HEK293 (cell line): ENCODE measurements around the gene CCT6B.

Experiments
- KLF9 ChIP-seq: fragments of 450-650 bp; formaldehyde crosslinking; IDR thresholded peaks from 2 replicates; pipeline ENCODE4 v1.5.1; 2016; ENCODE audit warnings: missing biosample characterization, missing genetic modification characterization, low read depth
- RBAK ChIP-seq: fragments of 450-650 bp; formaldehyde crosslinking; IDR thresholded peaks from 2 replicates; pipeline ENCODE4 v1.5.1; 2016; ENCODE audit warnings: missing biosample characterization, missing genetic modification characterization
- ZBTB17 ChIP-seq: fragments of 450-650 bp; formaldehyde crosslinking; IDR thresholded peaks from 2 replicates; pipeline ENCODE4 v1.5.1; 2016; ENCODE audit warnings: missing biosample characterization, missing genetic modification characterization
- ZBTB48 ChIP-seq: fragments of 450-650 bp; formaldehyde crosslinking; IDR thresholded peaks from 2 replicates; pipeline ENCODE4 v1.5.1; 2016; ENCODE audit warnings: missing biosample characterization, missing genetic modification characterization
- ZFP37 ChIP-seq: fragments of 450-650 bp; formaldehyde crosslinking; IDR thresholded peaks from 2 replicates; pipeline ENCODE4 v1.5.1; 2016; ENCODE audit warnings: missing biosample characterization, missing genetic modification characterization
- ZNF121 ChIP-seq: fragments of 450-650 bp; formaldehyde crosslinking; IDR thresholded peaks from 2 replicates; pipeline ENCODE4 v1.5.1; 2016; ENCODE audit warnings: missing biosample characterization, missing genetic modification characterization
- ZNF133 ChIP-seq: fragments of 450-650 bp; formaldehyde crosslinking; IDR thresholded peaks from 2 replicates; pipeline ENCODE4 v1.5.1; 2016; ENCODE audit warnings: missing biosample characterization, missing genetic modification characterization
- ZNF140 ChIP-seq: fragments of 450-650 bp; formaldehyde crosslinking; IDR thresholded peaks from 2 replicates; pipeline ENCODE4 v1.5.1; 2016; ENCODE audit warnings: missing biosample characterization, missing genetic modification characterization
- ZNF335 ChIP-seq: fragments of 450-650 bp; formaldehyde crosslinking; conservative IDR thresholded peaks from 2 replicates; pipeline ENCODE4 v1.5.1; 2016; ENCODE audit warnings: missing biosample characterization, missing genetic modification characterization
- ZNF391 ChIP-seq: fragments of 450-650 bp; formaldehyde crosslinking; IDR thresholded peaks from 2 replicates; pipeline ENCODE4 v1.5.1; 2016; ENCODE audit warnings: low read depth, missing biosample characterization, missing genetic modification characterization, borderline replicate concordance
- ZNF423 ChIP-seq: fragments of 450-650 bp; formaldehyde crosslinking; IDR thresholded peaks from 2 replicates; pipeline ENCODE4 v1.5.1; 2016; ENCODE audit warnings: missing biosample characterization, missing genetic modification characterization
- ZNF600 ChIP-seq: fragments of 450-650 bp; formaldehyde crosslinking; IDR thresholded peaks from 2 replicates; pipeline ENCODE4 v1.5.1; 2016; ENCODE audit warnings: missing biosample characterization, missing genetic modification characterization
- ZNF660 ChIP-seq: fragments of 450-650 bp; IDR thresholded peaks from 2 replicates; pipeline ENCODE4 v1.5.1; 2018; ENCODE audit warnings: missing biosample characterization, mild to moderate bottlenecking, missing genetic modification characterization
- ZSCAN23 ChIP-seq: fragments of 450-650 bp; formaldehyde crosslinking; IDR thresholded peaks from 2 replicates; pipeline ENCODE4 v1.5.1; 2016; ENCODE audit warnings: missing biosample characterization, missing genetic modification characterization
- ZXDB ChIP-seq: fragments of 450-650 bp; formaldehyde crosslinking; IDR thresholded peaks from 2 replicates; pipeline ENCODE4 v1.5.1; 2016; ENCODE audit warnings: missing biosample characterization, missing genetic modification characterization
- TF ChIP-seq, protein P1 (sequence below): fragments of 450-650 bp; formaldehyde crosslinking; IDR thresholded peaks from 2 replicates; pipeline ENCODE4 v1.5.1; 2016; ENCODE audit warnings: missing biosample characterization, missing genetic modification characterization
- TF ChIP-seq, protein P2 (sequence below): fragments of 450-650 bp; formaldehyde crosslinking; IDR thresholded peaks from 2 replicates; pipeline ENCODE4 v1.5.1; 2016; ENCODE audit warnings: missing biosample characterization, missing genetic modification characterization, low read depth
- TF ChIP-seq, protein P3 (sequence below): fragments of 450-650 bp; formaldehyde crosslinking; optimal IDR thresholded peaks from 2 replicates; pipeline ENCODE3; 2016; ENCODE audit warnings: missing biosample characterization, mild to moderate bottlenecking, missing genetic modification characterization
- TF ChIP-seq, protein P4 (sequence below): fragments of 450-650 bp; formaldehyde crosslinking; IDR thresholded peaks from 2 replicates; pipeline ENCODE4 v1.5.1; 2016; ENCODE audit warnings: missing biosample characterization, missing genetic modification characterization
- TF ChIP-seq, protein P5 (sequence below): fragments of 450-650 bp; formaldehyde crosslinking; conservative IDR thresholded peaks from 2 replicates; pipeline ENCODE4 v1.5.1; 2016; ENCODE audit warnings: low read depth, missing biosample characterization, missing genetic modification characterization
- TF ChIP-seq, protein P6 (sequence below): fragments of 450-650 bp; formaldehyde crosslinking; IDR thresholded peaks from 2 replicates; pipeline ENCODE4 v1.5.1; 2016; ENCODE audit warnings: missing biosample characterization, missing genetic modification characterization
- TF ChIP-seq, protein P7 (sequence below): sonication (generic); formaldehyde crosslinking; IDR thresholded peaks from 2 replicates; pipeline ENCODE4 v1.8.1; 2022; ENCODE audit warnings: mild to moderate bottlenecking, moderate library complexity, missing genetic modification reagents

Gene CCT6B

DNA sequence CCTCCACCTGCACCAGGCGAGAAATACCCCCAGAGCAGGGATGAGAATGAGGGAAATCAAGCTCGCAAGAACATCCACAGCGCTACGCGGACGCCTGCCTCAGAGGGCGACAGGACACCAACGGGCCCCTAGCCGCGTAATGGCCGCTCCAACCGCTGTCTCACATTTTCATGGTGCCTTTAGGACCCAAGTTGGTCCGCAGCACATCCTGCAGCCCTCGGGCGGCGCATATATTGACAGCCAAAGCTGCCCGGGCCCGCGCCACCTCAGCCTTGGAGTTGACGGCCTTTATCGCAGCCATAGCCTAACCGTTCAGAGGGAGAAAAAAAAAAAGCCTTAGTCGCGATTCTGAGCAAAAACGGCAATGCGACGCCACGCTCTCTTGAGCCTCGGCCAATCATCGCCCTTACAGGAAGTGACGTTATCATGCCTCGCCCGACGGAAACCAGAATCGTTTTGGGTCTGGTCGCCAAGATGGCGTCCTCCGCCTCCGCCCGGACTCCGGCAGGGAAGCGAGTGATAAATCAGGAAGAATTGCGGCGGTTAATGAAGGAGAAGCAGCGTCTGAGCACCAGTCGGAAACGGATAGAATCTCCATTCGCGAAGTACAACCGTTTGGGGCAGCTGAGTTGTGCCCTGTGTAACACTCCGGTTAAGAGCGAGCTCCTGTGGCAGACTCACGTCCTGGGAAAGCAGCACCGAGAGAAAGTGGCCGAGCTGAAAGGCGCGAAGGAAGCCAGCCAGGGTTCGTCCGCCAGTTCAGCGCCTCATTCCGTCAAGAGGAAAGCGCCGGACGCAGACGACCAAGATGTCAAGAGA lies at the start of gene CCT6B, which contains the start of gene ZNF830 (continued):
- TF ChIP-seq, protein P1, sequence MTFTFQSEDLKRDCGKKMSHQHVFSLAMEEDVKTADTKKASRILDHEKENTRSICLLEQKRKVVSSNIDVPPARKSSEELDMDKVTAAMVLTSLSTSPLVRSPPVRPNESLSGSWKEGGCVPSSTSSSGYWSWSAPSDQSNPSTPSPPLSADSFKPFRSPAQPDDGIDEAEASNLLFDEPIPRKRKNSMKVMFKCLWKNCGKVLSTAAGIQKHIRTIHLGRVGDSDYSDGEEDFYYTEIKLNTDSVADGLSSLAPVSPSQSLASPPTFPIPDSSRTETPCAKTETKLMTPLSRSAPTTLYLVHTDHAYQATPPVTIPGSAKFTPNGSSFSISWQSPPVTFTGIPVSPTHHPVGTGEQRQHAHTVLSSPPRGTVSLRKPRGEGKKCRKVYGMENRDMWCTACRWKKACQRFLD = no peak
- peak; percentile 58; the same call in 1 of the 2 replicates for TF ChIP-seq ZXDB (tag by site-specific recombination)
- TF ChIP-seq, protein P2, sequence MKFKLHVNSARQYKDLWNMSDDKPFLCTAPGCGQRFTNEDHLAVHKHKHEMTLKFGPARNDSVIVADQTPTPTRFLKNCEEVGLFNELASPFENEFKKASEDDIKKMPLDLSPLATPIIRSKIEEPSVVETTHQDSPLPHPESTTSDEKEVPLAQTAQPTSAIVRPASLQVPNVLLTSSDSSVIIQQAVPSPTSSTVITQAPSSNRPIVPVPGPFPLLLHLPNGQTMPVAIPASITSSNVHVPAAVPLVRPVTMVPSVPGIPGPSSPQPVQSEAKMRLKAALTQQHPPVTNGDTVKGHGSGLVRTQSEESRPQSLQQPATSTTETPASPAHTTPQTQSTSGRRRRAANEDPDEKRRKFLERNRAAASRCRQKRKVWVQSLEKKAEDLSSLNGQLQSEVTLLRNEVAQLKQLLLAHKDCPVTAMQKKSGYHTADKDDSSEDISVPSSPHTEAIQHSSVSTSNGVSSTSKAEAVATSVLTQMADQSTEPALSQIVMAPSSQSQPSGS (tag by site-specific recombination) = peak; percentile 84
- TF ChIP-seq KLF9 = peak; percentile 15; the same call in 1 of the 2 replicates
- no peak for TF ChIP-seq ZNF133 (tag by site-specific recombination)
- 0 out of 2 replicates have a peak, but pooled peaks have one; percentile 41 for TF ChIP-seq ZFP37 (tag by site-specific recombination)
- TF ChIP-seq, protein P3, sequence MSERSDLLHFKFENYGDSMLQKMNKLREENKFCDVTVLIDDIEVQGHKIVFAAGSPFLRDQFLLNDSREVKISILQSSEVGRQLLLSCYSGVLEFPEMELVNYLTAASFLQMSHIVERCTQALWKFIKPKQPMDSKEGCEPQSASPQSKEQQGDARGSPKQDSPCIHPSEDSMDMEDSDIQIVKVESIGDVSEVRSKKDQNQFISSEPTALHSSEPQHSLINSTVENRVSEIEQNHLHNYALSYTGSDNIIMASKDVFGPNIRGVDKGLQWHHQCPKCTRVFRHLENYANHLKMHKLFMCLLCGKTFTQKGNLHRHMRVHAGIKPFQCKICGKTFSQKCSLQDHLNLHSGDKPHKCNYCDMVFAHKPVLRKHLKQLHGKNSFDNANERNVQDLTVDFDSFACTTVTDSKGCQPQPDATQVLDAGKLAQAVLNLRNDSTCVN (tag by site-specific recombination) = peak; percentile 19
- peak; percentile 50; the same call in 1 of the 2 replicates for TF ChIP-seq ZNF600 (tag by site-specific recombination)
- TF ChIP-seq, protein P4, sequence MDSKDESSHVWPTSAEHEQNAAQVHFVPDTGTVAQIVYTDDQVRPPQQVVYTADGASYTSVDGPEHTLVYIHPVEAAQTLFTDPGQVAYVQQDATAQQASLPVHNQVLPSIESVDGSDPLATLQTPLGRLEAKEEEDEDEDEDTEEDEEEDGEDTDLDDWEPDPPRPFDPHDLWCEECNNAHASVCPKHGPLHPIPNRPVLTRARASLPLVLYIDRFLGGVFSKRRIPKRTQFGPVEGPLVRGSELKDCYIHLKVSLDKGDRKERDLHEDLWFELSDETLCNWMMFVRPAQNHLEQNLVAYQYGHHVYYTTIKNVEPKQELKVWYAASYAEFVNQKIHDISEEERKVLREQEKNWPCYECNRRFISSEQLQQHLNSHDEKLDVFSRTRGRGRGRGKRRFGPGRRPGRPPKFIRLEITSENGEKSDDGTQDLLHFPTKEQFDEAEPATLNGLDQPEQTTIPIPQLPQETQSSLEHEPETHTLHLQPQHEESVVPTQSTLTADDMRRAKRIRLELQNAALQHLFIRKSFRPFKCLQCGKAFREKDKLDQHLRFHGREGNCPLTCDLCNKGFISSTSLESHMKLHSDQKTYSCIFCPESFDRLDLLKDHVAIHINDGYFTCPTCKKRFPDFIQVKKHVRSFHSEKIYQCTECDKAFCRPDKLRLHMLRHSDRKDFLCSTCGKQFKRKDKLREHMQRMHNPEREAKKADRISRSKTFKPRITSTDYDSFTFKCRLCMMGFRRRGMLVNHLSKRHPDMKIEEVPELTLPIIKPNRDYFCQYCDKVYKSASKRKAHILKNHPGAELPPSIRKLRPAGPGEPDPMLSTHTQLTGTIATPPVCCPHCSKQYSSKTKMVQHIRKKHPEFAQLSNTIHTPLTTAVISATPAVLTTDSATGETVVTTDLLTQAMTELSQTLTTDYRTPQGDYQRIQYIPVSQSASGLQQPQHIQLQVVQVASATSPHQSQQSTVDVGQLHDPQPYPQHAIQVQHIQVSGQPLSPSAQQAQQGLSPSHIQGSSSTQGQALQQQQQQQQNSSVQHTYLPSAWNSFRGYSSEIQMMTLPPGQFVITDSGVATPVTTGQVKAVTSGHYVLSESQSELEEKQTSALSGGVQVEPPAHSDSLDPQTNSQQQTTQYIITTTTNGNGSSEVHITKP (tag by site-specific recombination) = 0 out of 2 replicates have a peak, but pooled peaks have one; percentile 12
- TF ChIP-seq, protein P5, sequence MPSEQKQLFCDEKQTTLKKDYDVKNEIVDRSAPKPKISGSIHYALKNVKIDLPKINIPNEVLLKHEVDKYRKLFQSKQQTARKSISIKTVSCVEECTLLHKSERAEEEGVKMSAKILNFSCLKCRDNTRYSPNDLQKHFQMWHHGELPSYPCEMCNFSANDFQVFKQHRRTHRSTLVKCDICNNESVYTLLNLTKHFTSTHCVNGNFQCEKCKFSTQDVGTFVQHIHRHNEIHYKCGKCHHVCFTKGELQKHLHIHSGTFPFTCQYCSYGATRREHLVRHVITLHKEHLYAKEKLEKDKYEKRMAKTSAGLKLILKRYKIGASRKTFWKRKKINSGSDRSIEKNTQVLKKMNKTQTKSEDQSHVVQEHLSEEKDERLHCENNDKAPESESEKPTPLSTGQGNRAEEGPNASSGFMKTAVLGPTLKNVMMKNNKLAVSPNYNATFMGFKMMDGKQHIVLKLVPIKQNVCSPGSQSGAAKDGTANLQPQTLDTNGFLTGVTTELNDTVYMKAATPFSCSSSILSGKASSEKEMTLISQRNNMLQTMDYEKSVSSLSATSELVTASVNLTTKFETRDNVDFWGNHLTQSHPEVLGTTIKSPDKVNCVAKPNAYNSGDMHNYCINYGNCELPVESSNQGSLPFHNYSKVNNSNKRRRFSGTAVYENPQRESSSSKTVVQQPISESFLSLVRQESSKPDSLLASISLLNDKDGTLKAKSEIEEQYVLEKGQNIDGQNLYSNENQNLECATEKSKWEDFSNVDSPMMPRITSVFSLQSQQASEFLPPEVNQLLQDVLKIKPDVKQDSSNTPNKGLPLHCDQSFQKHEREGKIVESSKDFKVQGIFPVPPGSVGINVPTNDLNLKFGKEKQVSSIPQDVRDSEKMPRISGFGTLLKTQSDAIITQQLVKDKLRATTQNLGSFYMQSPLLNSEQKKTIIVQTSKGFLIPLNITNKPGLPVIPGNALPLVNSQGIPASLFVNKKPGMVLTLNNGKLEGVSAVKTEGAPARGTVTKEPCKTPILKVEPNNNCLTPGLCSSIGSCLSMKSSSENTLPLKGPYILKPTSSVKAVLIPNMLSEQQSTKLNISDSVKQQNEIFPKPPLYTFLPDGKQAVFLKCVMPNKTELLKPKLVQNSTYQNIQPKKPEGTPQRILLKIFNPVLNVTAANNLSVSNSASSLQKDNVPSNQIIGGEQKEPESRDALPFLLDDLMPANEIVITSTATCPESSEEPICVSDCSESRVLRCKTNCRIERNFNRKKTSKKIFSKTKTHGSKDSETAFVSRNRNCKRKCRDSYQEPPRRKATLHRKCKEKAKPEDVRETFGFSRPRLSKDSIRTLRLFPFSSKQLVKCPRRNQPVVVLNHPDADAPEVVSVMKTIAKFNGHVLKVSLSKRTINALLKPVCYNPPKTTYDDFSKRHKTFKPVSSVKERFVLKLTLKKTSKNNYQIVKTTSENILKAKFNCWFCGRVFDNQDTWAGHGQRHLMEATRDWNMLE = peak; percentile 86
- TF ChIP-seq, protein P6, sequence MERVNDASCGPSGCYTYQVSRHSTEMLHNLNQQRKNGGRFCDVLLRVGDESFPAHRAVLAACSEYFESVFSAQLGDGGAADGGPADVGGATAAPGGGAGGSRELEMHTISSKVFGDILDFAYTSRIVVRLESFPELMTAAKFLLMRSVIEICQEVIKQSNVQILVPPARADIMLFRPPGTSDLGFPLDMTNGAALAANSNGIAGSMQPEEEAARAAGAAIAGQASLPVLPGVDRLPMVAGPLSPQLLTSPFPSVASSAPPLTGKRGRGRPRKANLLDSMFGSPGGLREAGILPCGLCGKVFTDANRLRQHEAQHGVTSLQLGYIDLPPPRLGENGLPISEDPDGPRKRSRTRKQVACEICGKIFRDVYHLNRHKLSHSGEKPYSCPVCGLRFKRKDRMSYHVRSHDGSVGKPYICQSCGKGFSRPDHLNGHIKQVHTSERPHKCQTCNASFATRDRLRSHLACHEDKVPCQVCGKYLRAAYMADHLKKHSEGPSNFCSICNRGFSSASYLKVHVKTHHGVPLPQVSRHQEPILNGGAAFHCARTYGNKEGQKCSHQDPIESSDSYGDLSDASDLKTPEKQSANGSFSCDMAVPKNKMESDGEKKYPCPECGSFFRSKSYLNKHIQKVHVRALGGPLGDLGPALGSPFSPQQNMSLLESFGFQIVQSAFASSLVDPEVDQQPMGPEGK (tag by site-specific recombination) = no peak
- TF ChIP-seq ZSCAN23 = 0 out of 2 replicates have a peak, but pooled peaks have one; percentile 39
- TF ChIP-seq ZNF423 (tag by site-specific recombination) = no peak
- no peak for TF ChIP-seq ZNF121 (tag by site-specific recombination)
- TF ChIP-seq ZNF391 (tag by site-specific recombination) = no peak
- TF ChIP-seq ZNF140 = no peak
- TF ChIP-seq RBAK (tag by site-specific recombination) = no peak
- peak; percentile 100 for TF ChIP-seq ZNF335 (tag by site-specific recombination)
- TF ChIP-seq, protein P7, sequence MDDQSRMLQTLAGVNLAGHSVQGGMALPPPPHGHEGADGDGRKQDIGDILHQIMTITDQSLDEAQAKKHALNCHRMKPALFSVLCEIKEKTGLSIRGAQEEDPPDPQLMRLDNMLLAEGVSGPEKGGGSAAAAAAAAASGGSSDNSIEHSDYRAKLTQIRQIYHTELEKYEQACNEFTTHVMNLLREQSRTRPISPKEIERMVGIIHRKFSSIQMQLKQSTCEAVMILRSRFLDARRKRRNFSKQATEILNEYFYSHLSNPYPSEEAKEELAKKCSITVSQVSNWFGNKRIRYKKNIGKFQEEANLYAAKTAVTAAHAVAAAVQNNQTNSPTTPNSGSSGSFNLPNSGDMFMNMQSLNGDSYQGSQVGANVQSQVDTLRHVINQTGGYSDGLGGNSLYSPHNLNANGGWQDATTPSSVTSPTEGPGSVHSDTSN (CRISPR knock-in tag) = 0 out of 2 replicates have a peak, but pooled peaks have one; percentile 50
- peak; percentile 71; the same call in 1 of the 2 replicates for TF ChIP-seq ZBTB48 (tag by site-specific recombination)
- TF ChIP-seq ZBTB17 (tag by site-specific recombination) = peak; percentile 89
- TF ChIP-seq ZNF660 (tag by site-specific recombination) = peak; percentile 38; the same call in 1 of the 2 replicates
